GM18868 (cell line): Measurements from ENCODE around the gene TFAP2A.

Experiments
- ATAC-seq: cut with Tn5 transposase; IDR thresholded peaks from one replicate; pipeline ENCODE4 v1.9.1; 2021; ENCODE audit warnings: mild to moderate bottlenecking, moderate library complexity; ENCODE audit not compliant: unreplicated experiment

The TFAP2A gene

GRCh38 chr6:10426781-10427279, 12.0 kb upstream of the TFAP2A start:
- no peak for ATAC-seq

- ATAC-seq = peak; percentile 66
Measured at GRCh38 chr6:10425975-10426780, 11.3 kb upstream of the TFAP2A start.

- no peak for ATAC-seq
Measured at GRCh38 chr6:10425176-10425974, 10.5 kb upstream of the TFAP2A start.

- ATAC-seq = no peak
Measured at GRCh38 chr6:10424040-10424439, 9.2 kb upstream of the TFAP2A start.

- no peak for ATAC-seq
Measured at GRCh38 chr6:10422737-10423034, 7.8 kb upstream of the TFAP2A start.

- ATAC-seq = no peak
Measured at GRCh38 chr6:10421921-10422736, 7.3 kb upstream of the TFAP2A start.

- no peak for ATAC-seq
Measured at GRCh38 chr6:10421158-10421920, 6.5 kb upstream of the TFAP2A start.

GRCh38 chr6:10420546-10421157, 5.8 kb upstream of the TFAP2A start:
- no peak for ATAC-seq

GRCh38 chr6:10419749-10420545, 5.1 kb upstream of the TFAP2A start:
- no peak for ATAC-seq

- peak; percentile 43 for ATAC-seq
Measured at GRCh38 chr6:10418862-10419748, 4.2 kb upstream of the TFAP2A start.

- ATAC-seq = peak; percentile 4
Measured at GRCh38 chr6:10418361-10418861, 3.5 kb upstream of the TFAP2A start.

- no peak for ATAC-seq
Measured at GRCh38 chr6:10417681-10418104, 2.8 kb upstream of the TFAP2A start.

- no peak for ATAC-seq
Measured at GRCh38 chr6:10416863-10417641, 2.2 kb upstream of the TFAP2A start.

- ATAC-seq = no peak
Measured at GRCh38 chr6:10416516-10416862, 1.6 kb upstream of the TFAP2A start.

- no peak for ATAC-seq
Measured at GRCh38 chr6:10415617-10416480, 975 bp upstream of the TFAP2A start.
